Tibial nerve (tissue), 3 donors: Measurements from ENCODE around the gene OR4C45.

Experiments used
- CTCF ChIP-seq, 5 experiments: fragments of 200-600 bp in 3 of 5; fragments of 450-650 bp in 2 of 5; sonication (generic) in 3 of 5; IDR thresholded peaks; one replicate each; pipeline ENCODE4 v1.5.1; 2016 to 2019; ENCODE audit warnings: antibody characterized with exemption in 5 of 5, mild to moderate bottlenecking in 3 of 5, moderate library complexity in 2 of 5
- POLR2A ChIP-seq, 2 donors: fragments of 450-650 bp; IDR thresholded peaks; one replicate each; pipeline ENCODE4 v1.6.1; 2017; ENCODE audit warnings: antibody characterized with exemption in 2 of 2, mild to moderate bottlenecking in 2 of 2, moderate library complexity in 2 of 2

DNA sequence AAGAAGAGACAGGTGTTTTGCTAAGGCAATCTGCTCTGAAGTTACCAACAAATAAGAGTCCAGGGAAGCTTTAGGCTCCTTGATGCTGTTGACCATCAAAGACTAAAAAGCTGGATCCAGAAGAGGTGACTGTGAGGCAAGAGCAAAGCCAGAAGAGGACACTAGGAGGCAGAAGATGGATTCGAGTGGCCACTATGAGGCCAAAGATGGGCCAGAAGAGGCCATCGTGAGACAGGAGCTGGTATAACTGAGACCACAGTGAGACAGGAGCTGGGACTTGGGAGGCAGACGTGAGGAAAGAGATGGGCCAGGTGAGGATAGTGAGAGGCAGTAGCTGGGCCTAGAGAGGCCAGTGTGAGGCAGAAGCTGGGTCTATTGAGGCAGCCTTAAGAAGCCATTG is 37.7 kb downstream of the OR4C45 start:
- TF ChIP-seq CTCF (IDR thresholded peaks at IDR 0.05): no peak
- no peak for TF ChIP-seq POLR2A (IDR thresholded peaks at IDR 0.05)
